ENCODE data around the gene WDFY3.

WDFY3 gene

GRCh38 chr4:84803720-84804119 lies 162.8 kb downstream of the WDFY3 start:
- TF ChIP-seq PPARA (CRISPR knock-in tag; IDR thresholded peaks at IDR 0.05; ENCODE audit: borderline replicate concordance), result no peak
- no peak for TF ChIP-seq TSHZ2 (CRISPR knock-in tag; IDR thresholded peaks at IDR 0.05)
- no peak for TF ChIP-seq ZFP30 (CRISPR knock-in tag; IDR thresholded peaks at IDR 0.05)
- TF ChIP-seq ESRRG (CRISPR knock-in tag; IDR thresholded peaks at IDR 0.05), result no peak
- TF ChIP-seq, protein P1, sequence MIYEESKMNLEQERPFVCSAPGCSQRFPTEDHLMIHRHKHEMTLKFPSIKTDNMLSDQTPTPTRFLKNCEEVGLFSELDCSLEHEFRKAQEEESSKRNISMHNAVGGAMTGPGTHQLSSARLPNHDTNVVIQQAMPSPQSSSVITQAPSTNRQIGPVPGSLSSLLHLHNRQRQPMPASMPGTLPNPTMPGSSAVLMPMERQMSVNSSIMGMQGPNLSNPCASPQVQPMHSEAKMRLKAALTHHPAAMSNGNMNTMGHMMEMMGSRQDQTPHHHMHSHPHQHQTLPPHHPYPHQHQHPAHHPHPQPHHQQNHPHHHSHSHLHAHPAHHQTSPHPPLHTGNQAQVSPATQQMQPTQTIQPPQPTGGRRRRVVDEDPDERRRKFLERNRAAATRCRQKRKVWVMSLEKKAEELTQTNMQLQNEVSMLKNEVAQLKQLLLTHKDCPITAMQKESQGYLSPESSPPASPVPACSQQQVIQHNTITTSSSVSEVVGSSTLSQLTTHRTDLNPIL (CRISPR knock-in tag; IDR thresholded peaks at IDR 0.05; ENCODE audit: low read depth), result no peak
- no peak for TF ChIP-seq ZNF565 (CRISPR knock-in tag; conservative IDR thresholded peaks at IDR 0.05; ENCODE audit: low read depth)
- TF ChIP-seq PATZ1 (CRISPR knock-in tag; IDR thresholded peaks at IDR 0.05; ENCODE audit: borderline replicate concordance), result no peak
- no peak for TF ChIP-seq ISL1 (CRISPR knock-in tag; IDR thresholded peaks at IDR 0.05)
- no peak for TF ChIP-seq RARB (CRISPR knock-in tag; IDR thresholded peaks at IDR 0.05)
- no peak for TF ChIP-seq ARNTL (CRISPR knock-in tag; IDR thresholded peaks at IDR 0.05; ENCODE audit: borderline replicate concordance, low read depth)
- TF ChIP-seq TOX (CRISPR knock-in tag; IDR thresholded peaks at IDR 0.05; ENCODE audit: borderline replicate concordance), result no peak
- ATAC-seq, result no peak

DNA sequence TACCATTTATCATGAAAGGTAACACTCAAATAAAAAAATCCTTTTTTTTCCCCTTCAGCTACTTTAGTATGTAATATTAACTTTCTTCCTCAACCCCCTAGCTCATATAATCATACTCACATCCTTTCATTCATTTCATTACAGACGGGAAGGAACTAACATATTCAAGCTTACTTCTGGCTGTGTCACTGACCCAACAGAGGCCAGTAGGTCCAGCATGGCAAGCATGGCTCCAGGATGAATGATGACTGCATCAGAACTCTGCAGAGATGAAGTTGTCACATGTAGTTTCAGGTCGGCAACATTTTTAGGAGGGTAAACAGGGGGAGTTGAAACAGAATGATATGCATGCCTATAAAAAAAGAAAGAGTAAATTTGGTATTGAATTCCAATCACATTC lies 163.4 kb downstream of the WDFY3 start:
- no peak for TF ChIP-seq BACH2 (CRISPR knock-in tag; IDR thresholded peaks at IDR 0.05; ENCODE audit: borderline replicate concordance)
- TF ChIP-seq ESRRG (CRISPR knock-in tag; IDR thresholded peaks at IDR 0.05), result no peak
- TF ChIP-seq, protein P1 (CRISPR knock-in tag; IDR thresholded peaks at IDR 0.05; ENCODE audit: low read depth), result no peak
- TF ChIP-seq OSR1 (CRISPR knock-in tag; IDR thresholded peaks at IDR 0.05), result no peak
- TF ChIP-seq, protein P2, sequence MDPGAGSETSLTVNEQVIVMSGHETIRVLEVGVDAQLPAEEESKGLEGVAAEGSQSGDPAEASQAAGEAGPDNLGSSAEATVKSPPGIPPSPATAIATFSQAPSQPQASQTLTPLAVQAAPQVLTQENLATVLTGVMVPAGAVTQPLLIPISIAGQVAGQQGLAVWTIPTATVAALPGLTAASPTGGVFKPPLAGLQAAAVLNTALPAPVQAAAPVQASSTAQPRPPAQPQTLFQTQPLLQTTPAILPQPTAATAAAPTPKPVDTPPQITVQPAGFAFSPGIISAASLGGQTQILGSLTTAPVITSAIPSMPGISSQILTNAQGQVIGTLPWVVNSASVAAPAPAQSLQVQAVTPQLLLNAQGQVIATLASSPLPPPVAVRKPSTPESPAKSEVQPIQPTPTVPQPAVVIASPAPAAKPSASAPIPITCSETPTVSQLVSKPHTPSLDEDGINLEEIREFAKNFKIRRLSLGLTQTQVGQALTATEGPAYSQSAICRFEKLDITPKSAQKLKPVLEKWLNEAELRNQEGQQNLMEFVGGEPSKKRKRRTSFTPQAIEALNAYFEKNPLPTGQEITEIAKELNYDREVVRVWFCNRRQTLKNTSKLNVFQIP (CRISPR knock-in tag; IDR thresholded peaks at IDR 0.05; ENCODE audit: borderline replicate concordance, low read depth), result no peak
- TF ChIP-seq ZNF70 (CRISPR knock-in tag; IDR thresholded peaks at IDR 0.05), result no peak
- no peak for TF ChIP-seq CSDC2 (CRISPR knock-in tag; IDR thresholded peaks at IDR 0.05)
- ATAC-seq, result no peak

GRCh38 chr4:84800256-84800655 lies 166.2 kb downstream of the WDFY3 start:
- TF ChIP-seq ZC3H10 (CRISPR knock-in tag; IDR thresholded peaks at IDR 0.05), result no peak
- no peak for TF ChIP-seq ZNF70 (CRISPR knock-in tag; IDR thresholded peaks at IDR 0.05)
- no peak for TF ChIP-seq OSR1 (CRISPR knock-in tag; IDR thresholded peaks at IDR 0.05)
- no peak for TF ChIP-seq ZFP30 (CRISPR knock-in tag; IDR thresholded peaks at IDR 0.05)
- no peak for TF ChIP-seq SNAI2 (CRISPR knock-in tag; IDR thresholded peaks at IDR 0.05)
- no peak for TF ChIP-seq ZNF565 (CRISPR knock-in tag; conservative IDR thresholded peaks at IDR 0.05; ENCODE audit: low read depth)
- TF ChIP-seq ESRRG (CRISPR knock-in tag; IDR thresholded peaks at IDR 0.05), result no peak
- TF ChIP-seq, protein P2 (CRISPR knock-in tag; IDR thresholded peaks at IDR 0.05; ENCODE audit: borderline replicate concordance, low read depth), result no peak
- TF ChIP-seq CSDC2 (CRISPR knock-in tag; IDR thresholded peaks at IDR 0.05), result no peak
- TF ChIP-seq, protein P1 (CRISPR knock-in tag; IDR thresholded peaks at IDR 0.05; ENCODE audit: low read depth), result no peak
- no peak for TF ChIP-seq PATZ1 (CRISPR knock-in tag; IDR thresholded peaks at IDR 0.05; ENCODE audit: borderline replicate concordance)
- no peak for TF ChIP-seq ZNF8 (CRISPR knock-in tag; IDR thresholded peaks at IDR 0.05)
- TF ChIP-seq, protein P3, sequence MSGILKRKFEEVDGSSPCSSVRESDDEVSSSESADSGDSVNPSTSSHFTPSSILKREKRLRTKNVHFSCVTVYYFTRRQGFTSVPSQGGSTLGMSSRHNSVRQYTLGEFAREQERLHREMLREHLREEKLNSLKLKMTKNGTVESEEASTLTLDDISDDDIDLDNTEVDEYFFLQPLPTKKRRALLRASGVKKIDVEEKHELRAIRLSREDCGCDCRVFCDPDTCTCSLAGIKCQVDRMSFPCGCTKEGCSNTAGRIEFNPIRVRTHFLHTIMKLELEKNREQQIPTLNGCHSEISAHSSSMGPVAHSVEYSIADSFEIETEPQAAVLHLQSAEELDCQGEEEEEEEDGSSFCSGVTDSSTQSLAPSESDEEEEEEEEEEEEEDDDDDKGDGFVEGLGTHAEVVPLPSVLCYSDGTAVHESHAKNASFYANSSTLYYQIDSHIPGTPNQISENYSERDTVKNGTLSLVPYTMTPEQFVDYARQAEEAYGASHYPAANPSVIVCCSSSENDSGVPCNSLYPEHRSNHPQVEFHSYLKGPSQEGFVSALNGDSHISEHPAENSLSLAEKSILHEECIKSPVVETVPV (CRISPR knock-in tag; IDR thresholded peaks at IDR 0.05), result no peak
- TF ChIP-seq ARNTL (CRISPR knock-in tag; IDR thresholded peaks at IDR 0.05; ENCODE audit: borderline replicate concordance, low read depth), result no peak
- ATAC-seq, result no peak

Data from SK-N-SH treated with all-trans-retinoic acid at 6 μM for 48 hours (cell line).